CD4-positive, alpha-beta memory T cell (primary cell): Measurements from ENCODE around the gene KCNH1. TPM values are rescaled to one million over a fixed set of nuclear protein-coding genes. Genes with fewer than 3 reads are reported as not detected.

ENCODE experiments used
- CTCF ChIA-PET: fragments of 350-600 bp; sonication (Branson Sonifier 250); formaldehyde crosslinking; loops from one replicate; lab custom pipeline; 2021; ENCODE audit warnings: inconsistent platforms; ENCODE audit not compliant: partially characterized antibody; lab: Charles Lee
- POLR2A ChIA-PET: fragments of 350-600 bp; sonication (Branson Sonifier 250); formaldehyde crosslinking; loops from one replicate; lab custom pipeline; 2021; ENCODE audit not compliant: partially characterized antibody; lab: Charles Lee
- DNase-seq, 5 donors: peaks; one replicate each; pipeline versions ENCODE4 v3.0.0 to v3.0.0-alpha.2; 2020 to 2022; ENCODE audit warnings: mixed read lengths in 1 of 5
- H3K27ac ChIP-seq: one replicate; pipeline ENCODE4 v1.7.0; 2013; ENCODE audit warnings: low read depth, low read length
- H3K27me3 ChIP-seq: 2 replicates; pipeline ENCODE4 v1.7.0; 2013; ENCODE audit warnings: mild to moderate bottlenecking, low read length, moderate library complexity; ENCODE audit not compliant: insufficient read depth
- H3K36me3 ChIP-seq: 2 replicates; pipeline ENCODE4 v1.7.0; 2013; ENCODE audit warnings: mild to moderate bottlenecking, low read length, moderate library complexity; ENCODE audit not compliant: insufficient read depth
- H3K4me1 ChIP-seq: 2 replicates; pipeline ENCODE4 v1.7.0; 2013; ENCODE audit warnings: mild to moderate bottlenecking, low read length, moderate library complexity; ENCODE audit not compliant: insufficient read depth
- H3K4me3 ChIP-seq, 2 donors: one replicate each; pipeline ENCODE4 v1.7.0; 2013; ENCODE audit warnings: low read length in 2 of 2, mild to moderate bottlenecking in 1 of 2
- H3K9me3 ChIP-seq, 2 donors: one replicate each; pipeline ENCODE4 v1.7.0; 2013; ENCODE audit warnings: low read length in 2 of 2, control low read depth in 1 of 2; ENCODE audit not compliant: control insufficient read depth in 1 of 2
- H3K27ac Mint-ChIP-seq, 7 donors: one replicate each; pipeline ENCODE4 v1.8.0; 2020 to 2021; ENCODE audit warnings: mixed read lengths in 7 of 7, mild to moderate bottlenecking in 6 of 7, inconsistent platforms in 3 of 7, moderate library complexity in 3 of 7
- H3K27me3 Mint-ChIP-seq, 2 donors: one replicate each; pipeline ENCODE4 v1.8.0; 2020 to 2021; ENCODE audit warnings: mixed read lengths in 2 of 2
- H3K36me3 Mint-ChIP-seq, 2 donors: one replicate each; pipeline ENCODE4 v1.8.0; 2020 to 2021; ENCODE audit warnings: mixed read lengths in 2 of 2, inconsistent platforms in 1 of 2, mild to moderate bottlenecking in 1 of 2
- H3K4me1 Mint-ChIP-seq, 4 donors: one replicate each; pipeline ENCODE4 v1.8.0; 2020 to 2021; ENCODE audit warnings: mixed read lengths in 4 of 4, mild to moderate bottlenecking in 1 of 4
- H3K4me3 Mint-ChIP-seq, 8 donors: one replicate each; pipeline ENCODE4 v1.8.0; 2020 to 2021; ENCODE audit warnings: mixed read lengths in 8 of 8, mild to moderate bottlenecking in 7 of 8, moderate library complexity in 6 of 8, inconsistent platforms in 3 of 8
- H3K9me3 Mint-ChIP-seq, 8 donors: one replicate each; pipeline ENCODE4 v1.8.0; 2020 to 2021; ENCODE audit warnings: mixed read lengths in 8 of 8, mild to moderate bottlenecking in 5 of 8, inconsistent platforms in 3 of 8, moderate library complexity in 1 of 8
- intact Hi-C: fragments of 100-400 bp; cut with micrococcal nuclease; formaldehyde crosslinking; loops from one replicate; pipeline ENCODE4 v1.15.1; 2023
- polyA plus RNA-seq, 2 donors: library from polyadenylated mRNA; unstranded; fragments of 300-500 nt; fragmentation: Illumina TruSeq; gene quantifications; one replicate each; pipeline ENCODE4 v1.2.3, GENCODE V29; 2021
- total RNA-seq, 2 experiments: library from RNA; stranded (reverse); gene quantifications; one replicate each; pipeline ENCODE4 v1.2.3, GENCODE V29; 2021

The KCNH1 gene
- total and polyA plus RNA-seq, 4 experiments from 2014 or later, result not detected

GRCh38 chr1:210650403-210650802, 483.5 kb downstream of the KCNH1 start:
- ChIA-PET CTCF (no interaction called here), POLR2A (no interaction called here)
- H3K9me3 ChIP-seq, result no peaks in the 10 kb centered on the region
- intact Hi-C loops, result no loop called here
- H3K4me1 Mint-ChIP-seq, result peaks cover 0 to 13% (median 3%) of the 10 kb centered on the region in 4 donors
- no peaks in the 10 kb centered on the region for H3K27me3 Mint-ChIP-seq
- H3K4me3 ChIP-seq, result no peak overlapping the region
- H3K9me3 Mint-ChIP-seq, result peaks cover 0 to 4% (median 0%) of the 10 kb centered on the region in 8 donors
- no peaks in the 10 kb centered on the region for H3K36me3 ChIP-seq
- no peaks in the 10 kb centered on the region for H3K27me3 ChIP-seq
- no peaks in the 10 kb centered on the region for H3K36me3 Mint-ChIP-seq
- no peak overlapping the region for H3K4me3 Mint-ChIP-seq
- H3K27ac Mint-ChIP-seq, result no peak overlapping the region
- no peak for DNase-seq
- no peak overlapping the region for H3K27ac ChIP-seq
- H3K4me1 ChIP-seq, result peaks cover 5% of the 10 kb centered on the region

GRCh38 chr1:210648588-210649269, 485.2 kb downstream of the KCNH1 start:
- Mint-ChIP-seq H3K9me3 (peaks cover 0 to 1% (median 0%) of the 10 kb centered on the region in 8 donors), H3K27me3 (no peaks in the 10 kb centered on the region), H3K27ac (peak overlapping the region in 1 of 7 donors; percentile 6), H3K36me3 (no peaks in the 10 kb centered on the region), H3K4me1 (peaks cover 0 to 13% (median 3%) of the 10 kb centered on the region in 4 donors), H3K4me3 (no peak overlapping the region)
- intact Hi-C loops, result no loop called here
- H3K27me3 ChIP-seq, result no peaks in the 10 kb centered on the region
- H3K9me3 ChIP-seq, result no peaks in the 10 kb centered on the region
- ChIA-PET CTCF (no interaction called here), POLR2A (no interaction called here)
- no peaks in the 10 kb centered on the region for H3K36me3 ChIP-seq
- H3K27ac ChIP-seq, result no peak overlapping the region
- no peak for DNase-seq
- no peak overlapping the region for H3K4me3 ChIP-seq
- peaks cover 5% of the 10 kb centered on the region for H3K4me1 ChIP-seq

GRCh38 chr1:210647406-210648333, 486.3 kb downstream of the KCNH1 start:
- no peaks in the 10 kb centered on the region for H3K9me3 ChIP-seq
- POLR2A ChIA-PET, result no interaction called here
- intact Hi-C loops, result no loop called here
- CTCF ChIA-PET, result no interaction called here
- H3K36me3 Mint-ChIP-seq, result no peaks in the 10 kb centered on the region
- H3K27me3 ChIP-seq, result no peaks in the 10 kb centered on the region
- H3K4me3 Mint-ChIP-seq, result no peak overlapping the region
- H3K27ac Mint-ChIP-seq, result peak overlapping the region in 2 of 7 donors; percentile 10 to 41
- no peak for DNase-seq
- no peak overlapping the region for H3K4me3 ChIP-seq
- no peaks in the 10 kb centered on the region for H3K36me3 ChIP-seq
- no peak overlapping the region for H3K27ac ChIP-seq
- H3K4me1 Mint-ChIP-seq, result peaks cover 0 to 13% (median 3%) of the 10 kb centered on the region in 4 donors
- peaks cover 5% of the 10 kb centered on the region for H3K4me1 ChIP-seq
- no peaks in the 10 kb centered on the region for H3K27me3 Mint-ChIP-seq
- H3K9me3 Mint-ChIP-seq, result no peaks in the 10 kb centered on the region

GRCh38 chr1:210646258-210646616, 487.7 kb downstream of the KCNH1 start:
- Mint-ChIP-seq H3K9me3 (no peaks in the 10 kb centered on the region), H3K4me3 (no peak overlapping the region), H3K4me1 (peaks cover 0 to 13% (median 3%) of the 10 kb centered on the region in 4 donors), H3K27ac (no peak overlapping the region), H3K36me3 (no peaks in the 10 kb centered on the region), H3K27me3 (no peaks in the 10 kb centered on the region)
- Histone ChIP-seq H3K27me3 (no peaks in the 10 kb centered on the region), H3K4me1 (peaks cover 5% of the 10 kb centered on the region), H3K4me3 (no peak overlapping the region), H3K36me3 (no peaks in the 10 kb centered on the region), H3K9me3 (no peaks in the 10 kb centered on the region), H3K27ac (no peak overlapping the region)
- CTCF ChIA-PET, result no interaction called here
- POLR2A ChIA-PET, result no interaction called here
- intact Hi-C loops, result no loop called here
- no peak for DNase-seq

GRCh38 chr1:210645582-210646257, 488.2 kb downstream of the KCNH1 start:
- CTCF ChIA-PET, result no interaction called here
- peaks cover 5% of the 10 kb centered on the region for H3K4me1 ChIP-seq
- no peaks in the 10 kb centered on the region for H3K36me3 Mint-ChIP-seq
- H3K9me3 Mint-ChIP-seq, result no peaks in the 10 kb centered on the region
- no peaks in the 10 kb centered on the region for H3K36me3 ChIP-seq
- peaks cover 0 to 13% (median 3%) of the 10 kb centered on the region in 4 donors for H3K4me1 Mint-ChIP-seq
- H3K27me3 Mint-ChIP-seq, result no peaks in the 10 kb centered on the region
- no peak overlapping the region for H3K27ac ChIP-seq
- no peak overlapping the region for H3K4me3 ChIP-seq
- no peak overlapping the region for H3K27ac Mint-ChIP-seq
- H3K9me3 ChIP-seq, result no peaks in the 10 kb centered on the region
- no peak overlapping the region for H3K4me3 Mint-ChIP-seq
- H3K27me3 ChIP-seq, result no peaks in the 10 kb centered on the region
- intact Hi-C loops, result no loop called here
- POLR2A ChIA-PET, result no interaction called here
- no peak for DNase-seq

GRCh38 chr1:210641582-210641981, 492.4 kb downstream of the KCNH1 start:
- H3K27ac ChIP-seq, result no peak overlapping the region
- Mint-ChIP-seq H3K27me3 (no peaks in the 10 kb centered on the region), H3K36me3 (no peaks in the 10 kb centered on the region), H3K4me1 (no peaks in the 10 kb centered on the region), H3K4me3 (no peak overlapping the region), H3K9me3 (no peaks in the 10 kb centered on the region), H3K27ac (no peak overlapping the region)
- H3K4me1 ChIP-seq, result no peaks in the 10 kb centered on the region
- H3K9me3 ChIP-seq, result no peaks in the 10 kb centered on the region
- ChIA-PET POLR2A (no interaction called here), CTCF (no interaction called here)
- H3K36me3 ChIP-seq, result no peaks in the 10 kb centered on the region
- H3K27me3 ChIP-seq, result no peaks in the 10 kb centered on the region
- no peak overlapping the region for H3K4me3 ChIP-seq
- intact Hi-C loops, result no loop called here
- no peak for DNase-seq

- intact Hi-C loops, result no loop called here
- no peaks in the 10 kb centered on the region for H3K36me3 ChIP-seq
Measured at GRCh38 chr1:210635108-210635507, 498.8 kb downstream of the KCNH1 start.

More at GRCh38 chr1:210635108-210635507, 498.8 kb downstream of the KCNH1 start:
- peak overlapping the region in 1 of 7 donors; percentile 45 for H3K27ac Mint-ChIP-seq
- H3K9me3 Mint-ChIP-seq, result no peaks in the 10 kb centered on the region
- Histone ChIP-seq H3K27me3 (no peaks in the 10 kb centered on the region), H3K9me3 (no peaks in the 10 kb centered on the region), H3K4me1 (no peaks in the 10 kb centered on the region), H3K4me3 (no peak overlapping the region), H3K27ac (no peak overlapping the region)
- ChIA-PET CTCF (no interaction called here), POLR2A (no interaction called here)
- H3K4me3 Mint-ChIP-seq, result no peak overlapping the region
- no peaks in the 10 kb centered on the region for H3K4me1 Mint-ChIP-seq
- no peaks in the 10 kb centered on the region for H3K27me3 Mint-ChIP-seq
- no peak for DNase-seq
- H3K36me3 Mint-ChIP-seq, result peaks cover 0 to 10% of the 10 kb centered on the region in 2 donors
